Suprapubic skin (tissue), 4 donors: ENCODE data around the gene BCL11B. TPM values are rescaled to one million over a fixed set of nuclear protein-coding genes. Genes with fewer than 3 reads are reported as not detected.

Experiments used
- DNase-seq, 2 donors: peaks; one replicate each; pipeline ENCODE4 v3.0.0-alpha.2; 2019; ENCODE audit warnings: low spot score in 2 of 2
- H3K27ac ChIP-seq: fragments of 200-600 bp; sonication (generic); one replicate; pipeline ENCODE4 v1.5.1; 2019
- H3K27me3 ChIP-seq: fragments of 200-600 bp; sonication (generic); one replicate; pipeline ENCODE4 v1.5.1; 2019
- H3K36me3 ChIP-seq: fragments of 200-600 bp; sonication (generic); one replicate; pipeline ENCODE4 v1.5.1; 2019
- H3K4me1 ChIP-seq: fragments of 200-600 bp; sonication (generic); one replicate; pipeline ENCODE4 v1.5.1; 2019
- H3K4me3 ChIP-seq: fragments of 200-600 bp; sonication (generic); one replicate; pipeline ENCODE4 v1.5.1; 2019; ENCODE audit warnings: mild to moderate bottlenecking
- H3K9me3 ChIP-seq: fragments of 200-600 bp; sonication (generic); one replicate; pipeline ENCODE4 v1.5.1; 2019
- EP300 ChIP-seq: sonication (generic); formaldehyde crosslinking; IDR thresholded peaks from one replicate; pipeline ENCODE4 v1.6.1; 2017; ENCODE audit warnings: antibody characterized with exemption
- POLR2A ChIP-seq, 2 donors: fragments of 450-650 bp; IDR thresholded peaks; one replicate each; pipeline ENCODE4 v1.6.1; 2017; ENCODE audit warnings: antibody characterized with exemption in 2 of 2, mild to moderate bottlenecking in 2 of 2, moderate library complexity in 2 of 2
- POLR2AphosphoS5 ChIP-seq, 3 donors: sonication (generic); formaldehyde crosslinking; IDR thresholded peaks; one replicate each; pipeline ENCODE4 v1.6.1; 2017; ENCODE audit warnings: antibody characterized with exemption in 3 of 3
- WGBS: methylation state at CpG from one replicate; pipeline ENCODE4 v1.1.5; 2018; 5-methylcytosine and 5-hydroxymethylcytosine counted together
- total RNA-seq, 4 donors: library from RNA; depleted of rRNA; stranded (reverse); fragments of >200 nt; gene quantifications; one replicate each; pipeline ENCODE4 v1.1.0, GENCODE V29; 2016
- TF ChIP-seq, protein P1 (sequence below), 2 donors: fragments of 200-600 bp in 1 of 2; fragments of 450-650 bp in 1 of 2; sonication (generic) in 1 of 2; IDR thresholded peaks; one replicate each; pipeline ENCODE4 v1.5.1; 2016 to 2019; ENCODE audit warnings: antibody characterized with exemption in 2 of 2, mild to moderate bottlenecking in 1 of 2, moderate library complexity in 1 of 2

Gene BCL11B
- total RNA-seq, 4 donors from 2014 or later, result 35.9 to 53.8 (median 47.5) TPM

DNA sequence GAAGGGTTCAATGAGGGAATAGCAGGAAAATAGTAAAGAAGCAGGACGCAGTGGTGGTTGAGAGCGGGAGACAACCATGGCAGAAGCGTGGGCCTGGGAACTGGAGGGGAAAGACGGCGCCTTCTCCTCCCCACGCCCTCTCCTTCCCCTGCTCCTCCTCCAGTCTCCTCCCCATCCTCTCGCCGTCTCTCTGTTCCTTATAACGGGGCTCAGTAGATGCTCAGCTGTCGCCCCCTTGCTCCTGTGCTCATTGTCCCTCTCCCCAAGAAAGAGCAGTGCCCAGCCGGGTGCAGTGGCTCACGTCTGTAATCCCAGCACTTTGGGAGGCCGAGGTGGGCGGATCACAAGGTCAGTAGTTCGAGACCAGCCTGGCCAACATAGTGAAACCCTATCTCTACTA lies 142.0 kb downstream of the BCL11B start:
- no peaks in the 10 kb centered on the region for H3K36me3 ChIP-seq
- DNase-seq, result peak in 1 of 2 donors; percentile 20
- 91% methylated on average over 15 of the region's 15 CpGs for WGBS
- TF ChIP-seq EP300 (no peak), POLR2A (IDR thresholded peaks at IDR 0.05) (no peak), POLR2AphosphoS5 (IDR thresholded peaks at IDR 0.05) (no peak)
- TF ChIP-seq, protein P1, sequence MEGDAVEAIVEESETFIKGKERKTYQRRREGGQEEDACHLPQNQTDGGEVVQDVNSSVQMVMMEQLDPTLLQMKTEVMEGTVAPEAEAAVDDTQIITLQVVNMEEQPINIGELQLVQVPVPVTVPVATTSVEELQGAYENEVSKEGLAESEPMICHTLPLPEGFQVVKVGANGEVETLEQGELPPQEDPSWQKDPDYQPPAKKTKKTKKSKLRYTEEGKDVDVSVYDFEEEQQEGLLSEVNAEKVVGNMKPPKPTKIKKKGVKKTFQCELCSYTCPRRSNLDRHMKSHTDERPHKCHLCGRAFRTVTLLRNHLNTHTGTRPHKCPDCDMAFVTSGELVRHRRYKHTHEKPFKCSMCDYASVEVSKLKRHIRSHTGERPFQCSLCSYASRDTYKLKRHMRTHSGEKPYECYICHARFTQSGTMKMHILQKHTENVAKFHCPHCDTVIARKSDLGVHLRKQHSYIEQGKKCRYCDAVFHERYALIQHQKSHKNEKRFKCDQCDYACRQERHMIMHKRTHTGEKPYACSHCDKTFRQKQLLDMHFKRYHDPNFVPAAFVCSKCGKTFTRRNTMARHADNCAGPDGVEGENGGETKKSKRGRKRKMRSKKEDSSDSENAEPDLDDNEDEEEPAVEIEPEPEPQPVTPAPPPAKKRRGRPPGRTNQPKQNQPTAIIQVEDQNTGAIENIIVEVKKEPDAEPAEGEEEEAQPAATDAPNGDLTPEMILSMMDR (IDR thresholded peaks at IDR 0.05), result no peak
- H3K9me3 ChIP-seq, result no peaks in the 10 kb centered on the region
- no peaks in the 10 kb centered on the region for H3K27me3 ChIP-seq
- no peak overlapping the region for H3K4me3 ChIP-seq
- no peak overlapping the region for H3K27ac ChIP-seq
- peaks cover 11% of the 10 kb centered on the region for H3K4me1 ChIP-seq

DNA sequence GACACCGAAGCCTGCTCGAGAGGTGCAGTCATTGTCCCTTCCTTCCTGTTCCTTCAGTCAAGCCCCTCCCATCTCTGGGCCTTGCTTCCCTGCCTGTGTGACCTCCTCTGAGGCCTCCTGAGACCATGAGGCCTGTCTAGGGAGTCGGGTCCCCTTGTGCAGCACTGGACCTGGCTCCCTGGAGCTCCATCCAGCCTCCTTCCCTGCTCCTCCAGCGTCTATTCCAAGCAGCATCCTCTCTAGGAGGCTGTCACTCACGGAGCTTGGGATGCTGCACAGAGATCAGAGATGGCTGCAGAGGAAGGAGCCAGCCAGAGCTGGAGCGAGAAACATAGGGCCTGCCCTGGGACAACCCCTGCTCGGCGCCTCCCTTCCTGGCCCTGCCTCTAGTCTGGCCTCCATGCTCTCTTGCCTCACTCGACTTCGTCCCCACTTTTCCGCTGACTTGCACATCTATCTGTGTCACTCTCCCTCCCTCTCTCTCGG lies 142.7 kb downstream of the BCL11B start:
- no peak overlapping the region for H3K27ac ChIP-seq
- H3K4me1 ChIP-seq, result peaks cover 11% of the 10 kb centered on the region
- H3K4me3 ChIP-seq, result no peak overlapping the region
- TF ChIP-seq EP300 (no peak), POLR2A (IDR thresholded peaks at IDR 0.05) (no peak), POLR2AphosphoS5 (IDR thresholded peaks at IDR 0.05) (no peak)
- TF ChIP-seq, protein P1 (IDR thresholded peaks at IDR 0.05), result no peak
- peak in 1 of 2 donors; percentile 69 for DNase-seq
- WGBS, result 76% methylated on average over 12 of the region's 12 CpGs
- no peaks in the 10 kb centered on the region for H3K27me3 ChIP-seq
- no peaks in the 10 kb centered on the region for H3K9me3 ChIP-seq
- no peaks in the 10 kb centered on the region for H3K36me3 ChIP-seq

DNA sequence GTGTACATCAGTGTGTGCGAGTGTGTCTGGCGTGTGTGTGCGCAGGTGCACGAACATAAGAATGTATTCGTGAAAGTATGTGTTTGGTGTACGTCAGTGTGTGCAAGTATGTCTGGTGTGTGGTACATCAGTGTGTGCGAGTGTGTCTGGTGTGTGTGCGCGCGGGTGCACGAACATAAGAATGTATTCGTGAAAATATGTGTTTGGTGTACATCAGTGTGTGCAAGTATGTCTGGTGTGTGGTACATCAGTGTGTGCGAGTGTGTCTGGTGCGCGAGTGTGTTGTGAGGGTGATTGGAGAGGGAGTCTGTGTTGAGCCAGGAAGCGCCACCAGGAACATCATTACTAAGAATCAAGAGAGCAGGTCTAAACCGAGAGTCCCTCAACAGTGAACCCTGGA lies 143.8 kb downstream of the BCL11B start:
- H3K9me3 ChIP-seq, result no peaks in the 10 kb centered on the region
- no peaks in the 10 kb centered on the region for H3K36me3 ChIP-seq
- H3K27ac ChIP-seq, result no peak overlapping the region
- 92% methylated on average over 17 of the region's 17 CpGs for WGBS
- no peak for DNase-seq
- TF ChIP-seq EP300 (no peak), POLR2A (IDR thresholded peaks at IDR 0.05) (no peak), POLR2AphosphoS5 (IDR thresholded peaks at IDR 0.05) (no peak)
- TF ChIP-seq, protein P1 (IDR thresholded peaks at IDR 0.05), result no peak
- H3K4me1 ChIP-seq, result peaks cover 3% of the 10 kb centered on the region
- no peaks in the 10 kb centered on the region for H3K27me3 ChIP-seq
- H3K4me3 ChIP-seq, result no peak overlapping the region

DNA sequence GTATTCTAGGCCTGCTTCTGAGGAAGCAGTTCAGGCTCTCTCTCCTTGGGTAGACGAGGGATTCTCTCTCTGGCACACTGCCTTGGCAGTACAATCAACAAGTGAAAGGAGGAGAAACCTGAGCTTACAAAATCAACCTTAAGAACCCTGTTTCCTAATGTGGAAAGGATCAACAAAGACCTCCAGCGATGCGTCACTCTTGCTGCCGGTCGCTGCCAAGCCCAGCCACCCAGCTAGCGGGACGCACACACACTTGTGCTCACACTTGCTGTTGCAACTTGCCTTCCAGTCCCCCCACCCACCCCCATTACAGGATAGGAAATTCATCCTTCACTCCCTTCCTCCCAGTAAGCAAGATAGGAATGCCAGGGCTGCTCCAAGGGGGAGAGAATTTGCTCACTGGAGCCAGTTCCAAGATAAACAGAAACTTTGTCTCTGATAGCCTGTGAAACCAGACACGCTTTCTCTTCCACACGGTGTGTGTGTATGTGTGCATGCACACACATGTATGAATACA lies 144.3 kb downstream of the BCL11B start:
- DNase-seq, result no peak
- 71% methylated on average over 9 of the region's 9 CpGs for WGBS
- no peak overlapping the region for H3K4me3 ChIP-seq
- H3K27ac ChIP-seq, result no peak overlapping the region
- no peaks in the 10 kb centered on the region for H3K27me3 ChIP-seq
- no peaks in the 10 kb centered on the region for H3K36me3 ChIP-seq
- no peak for TF ChIP-seq POLR2AphosphoS5 (IDR thresholded peaks at IDR 0.05)
- no peaks in the 10 kb centered on the region for H3K9me3 ChIP-seq
- H3K4me1 ChIP-seq, result no peaks in the 10 kb centered on the region

DNA sequence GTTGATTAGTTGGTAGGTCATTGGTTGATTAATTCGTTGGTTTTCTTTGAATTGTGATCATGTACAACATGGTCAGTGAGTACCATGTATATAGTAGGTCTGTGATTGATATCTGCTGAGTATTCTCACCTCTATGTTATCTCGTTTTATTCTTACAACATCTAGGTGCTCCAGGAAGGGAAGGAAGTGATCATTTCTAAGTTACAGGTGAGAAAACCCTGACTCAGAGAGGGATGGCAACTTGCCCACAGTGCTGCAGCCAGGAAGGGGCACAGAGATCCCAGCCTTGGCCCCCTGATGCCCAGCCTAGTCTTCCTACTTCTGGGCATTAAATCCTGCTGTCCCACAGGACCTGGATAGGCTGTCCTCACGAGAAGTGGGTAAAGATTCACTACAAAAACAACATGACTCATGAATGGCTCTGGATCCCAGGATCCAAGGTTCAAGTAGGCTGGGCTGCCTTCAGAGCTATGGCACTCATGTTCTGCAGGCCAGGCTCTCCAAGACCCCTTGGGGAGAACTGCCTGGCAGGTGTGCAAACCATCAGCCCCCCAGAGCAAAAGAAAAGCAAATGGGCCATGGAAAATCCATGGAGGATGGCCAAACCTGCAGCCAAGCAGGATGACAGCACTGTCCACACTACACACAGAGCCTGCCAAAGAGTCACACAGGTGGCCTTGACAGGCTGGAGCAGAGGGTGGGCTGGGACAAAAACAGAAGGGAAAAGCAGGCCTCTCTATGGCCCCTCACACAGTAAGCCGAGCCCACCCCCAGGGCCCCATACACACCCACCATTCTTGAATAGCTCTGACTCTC lies 146.2 kb downstream of the BCL11B start:
- Histone ChIP-seq H3K4me1 (no peaks in the 10 kb centered on the region), H3K27me3 (peaks cover 4% of the 10 kb centered on the region), H3K4me3 (no peak overlapping the region), H3K9me3 (no peaks in the 10 kb centered on the region), H3K36me3 (no peaks in the 10 kb centered on the region), H3K27ac (no peak overlapping the region)
- 70% methylated on average over 4 of the region's 4 CpGs for WGBS
- no peak for TF ChIP-seq POLR2AphosphoS5 (IDR thresholded peaks at IDR 0.05)
- TF ChIP-seq, protein P1 (IDR thresholded peaks at IDR 0.05), result no peak
- no peak for TF ChIP-seq POLR2A (IDR thresholded peaks at IDR 0.05)
- no peak for TF ChIP-seq EP300
- DNase-seq, result peak in 1 of 2 donors; percentile 28
